NB4 (cell line): ENCODE measurements around the gene ADPRH.

ENCODE experiments used
- CTCF ChIP-seq: IDR thresholded peaks from one replicate; pipeline ENCODE4 v1.5.1; 2012; ENCODE audit warnings: low read depth, low read length
- POLR2A ChIP-seq: IDR thresholded peaks from 2 replicates; pipeline ENCODE4 v1.6.1; 2011; ENCODE audit warnings: mild to moderate bottlenecking; ENCODE audit not compliant: insufficient read length; ENCODE audit errors: extremely low read depth
- TF ChIP-seq, protein P1 (sequence below): IDR thresholded peaks from 2 replicates; pipeline ENCODE4 v1.6.1; 2011; ENCODE audit warnings: low read depth, low read length

DNA sequence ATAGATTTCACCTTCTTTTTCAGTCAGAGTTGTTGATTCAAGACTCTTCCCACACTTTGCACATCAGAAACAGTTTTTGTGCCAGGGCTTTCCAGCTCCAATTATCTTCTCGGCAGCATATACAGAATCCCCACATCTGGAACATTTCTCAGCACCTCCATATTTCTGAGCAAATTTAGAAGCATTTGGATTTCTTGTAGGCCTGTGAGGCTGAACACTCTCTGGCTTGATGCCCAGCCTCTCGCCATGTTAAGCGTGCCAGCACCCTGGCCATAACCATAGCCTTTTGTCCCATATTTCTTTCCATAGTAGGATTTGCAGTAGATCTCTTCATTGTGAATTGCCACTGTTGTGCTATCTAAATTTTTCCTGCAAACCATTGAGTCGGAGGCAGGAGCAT, 48.1 kb upstream of the ADPRH start:
- TF ChIP-seq CTCF (no peak), POLR2A (no peak)
- TF ChIP-seq, protein P1, sequence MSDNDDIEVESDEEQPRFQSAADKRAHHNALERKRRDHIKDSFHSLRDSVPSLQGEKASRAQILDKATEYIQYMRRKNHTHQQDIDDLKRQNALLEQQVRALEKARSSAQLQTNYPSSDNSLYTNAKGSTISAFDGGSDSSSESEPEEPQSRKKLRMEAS, result no peak
